GM23338 (cell line): ENCODE data around the gene MXRA8. TPM values are rescaled to one million over a fixed set of nuclear protein-coding genes. Genes with fewer than 3 reads are reported as not detected.

Experiments used
- ATAC-seq: fragments of 200-7000 bp; cut with Tn5 transposase; 3 replicates; pipeline ENCODE4 v1.9.1; 2020
- DNase-seq: peaks from one replicate; pipeline ENCODE4 v3.0.0-alpha.2; 2015; ENCODE audit warnings: low spot score
- H2AFZ ChIP-seq: fragments of 200-600 bp; sonication (generic); 2 replicates; pipeline ENCODE4 v1.8.0; 2016; ENCODE audit warnings: antibody characterized with exemption, mild to moderate bottlenecking, moderate library complexity
- H3F3A ChIP-seq: fragments of 200-600 bp; sonication (generic); replicated peaks from 2 replicates; pipeline ENCODE4 v1.8.0; 2017; ENCODE audit warnings: antibody characterized with exemption, mixed run types, low read depth
- H3K27ac ChIP-seq: fragments of 200-600 bp; sonication (generic); 2 replicates; pipeline ENCODE4 v1.6.1; 2016; ENCODE audit warnings: low read depth
- H3K27me3 ChIP-seq: fragments of 200-600 bp; sonication (generic); 2 replicates; pipeline ENCODE4 v1.8.0; 2016; ENCODE audit warnings: mild to moderate bottlenecking, mixed run types, moderate library complexity; ENCODE audit not compliant: insufficient read depth
- H3K36me3 ChIP-seq: fragments of 200-600 bp; sonication (generic); 2 replicates; pipeline ENCODE4 v1.8.0; 2016; ENCODE audit warnings: mild to moderate bottlenecking; ENCODE audit not compliant: insufficient read depth
- H3K4me1 ChIP-seq: fragments of 200-600 bp; sonication (generic); 2 replicates; pipeline ENCODE4 v1.8.0; 2016; ENCODE audit warnings: mild to moderate bottlenecking, moderate library complexity; ENCODE audit not compliant: insufficient read depth
- H3K4me2 ChIP-seq: fragments of 200-600 bp; sonication (generic); 2 replicates; pipeline ENCODE4 v1.7.1; 2017; ENCODE audit warnings: mixed run types
- H3K4me3 ChIP-seq: fragments of 200-600 bp; sonication (generic); 2 replicates; pipeline ENCODE4 v1.6.1; 2016; ENCODE audit warnings: mixed run types
- H3K79me2 ChIP-seq: fragments of 200-600 bp; sonication (generic); replicated peaks from 2 replicates; pipeline ENCODE4 v1.8.0; 2017; ENCODE audit warnings: mild to moderate bottlenecking; ENCODE audit not compliant: insufficient read depth
- H3K9me2 ChIP-seq: fragments of 200-600 bp; sonication (generic); 2 replicates; pipeline ENCODE4 v1.8.0; 2017; ENCODE audit not compliant: insufficient read depth
- H4K20me1 ChIP-seq: fragments of 200-600 bp; sonication (generic); replicated peaks from 2 replicates; pipeline ENCODE4 v1.8.0; 2017; ENCODE audit warnings: mild to moderate bottlenecking; ENCODE audit not compliant: insufficient read depth
- H3K27ac Mint-ChIP-seq: 2 replicates; pipeline ENCODE4 v1.8.0; 2020; ENCODE audit warnings: inconsistent platforms, mild to moderate bottlenecking, moderate library complexity, mixed read lengths
- H3K27me3 Mint-ChIP-seq: 3 replicates; pipeline ENCODE4 v1.8.0; 2022; ENCODE audit warnings: low read depth, mild to moderate bottlenecking, moderate library complexity, mixed read lengths, inconsistent platforms; ENCODE audit not compliant: insufficient read depth, poor library complexity
- H3K36me3 Mint-ChIP-seq: 3 replicates; pipeline ENCODE4 v1.8.0; 2021; ENCODE audit warnings: low read depth, mild to moderate bottlenecking, inconsistent platforms, moderate library complexity, mixed read lengths
- H3K4me1 Mint-ChIP-seq: 3 replicates; pipeline ENCODE4 v1.8.0; 2020; ENCODE audit warnings: mild to moderate bottlenecking, inconsistent platforms, mixed read lengths
- H3K4me3 Mint-ChIP-seq: 3 replicates; pipeline ENCODE4 v1.8.0; 2021; ENCODE audit warnings: moderate library complexity, mild to moderate bottlenecking, inconsistent platforms, mixed read lengths
- H3K9me3 Mint-ChIP-seq: 3 replicates; pipeline ENCODE4 v1.8.0; 2020; ENCODE audit warnings: moderate library complexity, mild to moderate bottlenecking, inconsistent platforms, mixed read lengths
- EZH2 ChIP-seq: fragments of 200-600 bp; sonication (generic); IDR thresholded peaks from one replicate; pipeline ENCODE4 v1.8.0; 2017; ENCODE audit warnings: antibody characterized with exemption, mild to moderate bottlenecking, low read depth; ENCODE audit not compliant: unreplicated experiment
- EZH2phosphoT487 ChIP-seq: fragments of 200-600 bp; sonication (generic); IDR thresholded peaks from one replicate; pipeline ENCODE4 v1.8.1; 2018; ENCODE audit warnings: antibody characterized with exemption; ENCODE audit not compliant: unreplicated experiment
- JUNB ChIP-seq: IDR thresholded peaks from one replicate; pipeline ENCODE4 v1.6.1; 2016; ENCODE audit warnings: antibody characterized with exemption; ENCODE audit not compliant: unreplicated experiment
- STAT1 ChIP-seq: IDR thresholded peaks from one replicate; pipeline ENCODE4 v1.6.1; 2016; ENCODE audit warnings: antibody characterized with exemption; ENCODE audit not compliant: unreplicated experiment
- ZNF114 ChIP-seq: fragments of 250-450 bp; sonication (Bioruptor Pico); IDR thresholded peaks from 2 replicates; pipeline ENCODE4 v1.5.0; 2020; ENCODE audit warnings: mild to moderate bottlenecking, moderate library complexity
- ZNF331 ChIP-seq: fragments of 250-450 bp; sonication (Bioruptor Pico); IDR thresholded peaks from 2 replicates; pipeline ENCODE4 v1.5.0; 2020; ENCODE audit warnings: low read depth, mild to moderate bottlenecking, moderate library complexity
- polyA plus RNA-seq: library from polyadenylated mRNA; unstranded; fragments of >200 nt; fragmentation: Nextera tagmentation; extraction: Ambion mirVana; gene quantifications from 2 replicates; pipeline ENCODE4 v1.2.1, GENCODE V29; 2016
- total RNA-seq: library from RNA; depleted of rRNA; stranded (reverse); fragments of >200 nt; shearing (Covaris generic); gene quantifications from 2 replicates; pipeline ENCODE4 v1.2.3, GENCODE V29; 2014
- TF ChIP-seq, protein P1 (sequence below), 2 experiments: fragments of 200-600 bp in 1 of 2; sonication (generic) in 1 of 2; conservative IDR thresholded peaks; 2 replicates each; pipeline versions ENCODE4 v1.5.1 to v1.6.1; 2016 to 2017; ENCODE audit warnings: antibody characterized with exemption in 2 of 2, low read depth in 2 of 2, mild to moderate bottlenecking in 2 of 2, moderate library complexity in 1 of 2
- TF ChIP-seq, protein P2 (sequence below): IDR thresholded peaks from 2 replicates; pipeline ENCODE4 v1.6.1; 2016; ENCODE audit warnings: antibody characterized with exemption
- TF ChIP-seq, protein P3 (sequence below): IDR thresholded peaks from one replicate; pipeline ENCODE4 v1.6.1; 2018; ENCODE audit warnings: antibody characterized with exemption; ENCODE audit not compliant: unreplicated experiment
- TF ChIP-seq, protein P4 (sequence below): fragments of 250-450 bp; sonication (Bioruptor Pico); IDR thresholded peaks from 2 replicates; pipeline ENCODE4 v1.5.0; 2020; ENCODE audit warnings: mild to moderate bottlenecking, moderate library complexity

MXRA8 gene
- total and polyA plus RNA-seq, 2 experiments from 2014 or later, result 9.1 to 17.2 TPM

DNA sequence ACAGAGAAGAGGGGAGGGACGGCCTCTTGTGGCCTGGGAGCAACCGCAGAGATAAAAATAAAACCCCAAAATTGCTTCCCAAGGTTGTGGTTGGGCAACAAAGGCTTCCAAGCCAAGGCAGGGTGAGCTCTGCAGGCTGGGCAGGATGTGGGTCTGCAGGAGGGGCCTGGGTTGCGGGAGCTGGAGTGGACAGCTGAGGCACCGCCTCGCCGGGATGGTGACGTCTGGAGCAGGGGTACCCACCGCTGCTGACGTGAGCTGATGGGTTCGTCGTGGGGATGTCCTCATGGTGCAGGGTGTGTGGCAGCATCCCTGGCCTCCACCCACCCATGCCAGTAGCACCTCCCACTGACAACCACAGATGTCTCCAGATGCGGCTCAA is 13.0 kb upstream of the MXRA8 start (continued):
- TF ChIP-seq, protein P1, sequence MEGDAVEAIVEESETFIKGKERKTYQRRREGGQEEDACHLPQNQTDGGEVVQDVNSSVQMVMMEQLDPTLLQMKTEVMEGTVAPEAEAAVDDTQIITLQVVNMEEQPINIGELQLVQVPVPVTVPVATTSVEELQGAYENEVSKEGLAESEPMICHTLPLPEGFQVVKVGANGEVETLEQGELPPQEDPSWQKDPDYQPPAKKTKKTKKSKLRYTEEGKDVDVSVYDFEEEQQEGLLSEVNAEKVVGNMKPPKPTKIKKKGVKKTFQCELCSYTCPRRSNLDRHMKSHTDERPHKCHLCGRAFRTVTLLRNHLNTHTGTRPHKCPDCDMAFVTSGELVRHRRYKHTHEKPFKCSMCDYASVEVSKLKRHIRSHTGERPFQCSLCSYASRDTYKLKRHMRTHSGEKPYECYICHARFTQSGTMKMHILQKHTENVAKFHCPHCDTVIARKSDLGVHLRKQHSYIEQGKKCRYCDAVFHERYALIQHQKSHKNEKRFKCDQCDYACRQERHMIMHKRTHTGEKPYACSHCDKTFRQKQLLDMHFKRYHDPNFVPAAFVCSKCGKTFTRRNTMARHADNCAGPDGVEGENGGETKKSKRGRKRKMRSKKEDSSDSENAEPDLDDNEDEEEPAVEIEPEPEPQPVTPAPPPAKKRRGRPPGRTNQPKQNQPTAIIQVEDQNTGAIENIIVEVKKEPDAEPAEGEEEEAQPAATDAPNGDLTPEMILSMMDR (conservative IDR thresholded peaks at IDR 0.05; ENCODE audit: low read depth in 2 of 2), result no peak
- TF ChIP-seq ZNF114 (CRISPR knock-in tag), result no peak
- TF ChIP-seq EZH2, result no peak
- TF ChIP-seq, protein P2, sequence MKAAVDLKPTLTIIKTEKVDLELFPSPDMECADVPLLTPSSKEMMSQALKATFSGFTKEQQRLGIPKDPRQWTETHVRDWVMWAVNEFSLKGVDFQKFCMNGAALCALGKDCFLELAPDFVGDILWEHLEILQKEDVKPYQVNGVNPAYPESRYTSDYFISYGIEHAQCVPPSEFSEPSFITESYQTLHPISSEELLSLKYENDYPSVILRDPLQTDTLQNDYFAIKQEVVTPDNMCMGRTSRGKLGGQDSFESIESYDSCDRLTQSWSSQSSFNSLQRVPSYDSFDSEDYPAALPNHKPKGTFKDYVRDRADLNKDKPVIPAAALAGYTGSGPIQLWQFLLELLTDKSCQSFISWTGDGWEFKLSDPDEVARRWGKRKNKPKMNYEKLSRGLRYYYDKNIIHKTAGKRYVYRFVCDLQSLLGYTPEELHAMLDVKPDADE, result no peak
- no peak for TF ChIP-seq STAT1
- TF ChIP-seq, protein P3, sequence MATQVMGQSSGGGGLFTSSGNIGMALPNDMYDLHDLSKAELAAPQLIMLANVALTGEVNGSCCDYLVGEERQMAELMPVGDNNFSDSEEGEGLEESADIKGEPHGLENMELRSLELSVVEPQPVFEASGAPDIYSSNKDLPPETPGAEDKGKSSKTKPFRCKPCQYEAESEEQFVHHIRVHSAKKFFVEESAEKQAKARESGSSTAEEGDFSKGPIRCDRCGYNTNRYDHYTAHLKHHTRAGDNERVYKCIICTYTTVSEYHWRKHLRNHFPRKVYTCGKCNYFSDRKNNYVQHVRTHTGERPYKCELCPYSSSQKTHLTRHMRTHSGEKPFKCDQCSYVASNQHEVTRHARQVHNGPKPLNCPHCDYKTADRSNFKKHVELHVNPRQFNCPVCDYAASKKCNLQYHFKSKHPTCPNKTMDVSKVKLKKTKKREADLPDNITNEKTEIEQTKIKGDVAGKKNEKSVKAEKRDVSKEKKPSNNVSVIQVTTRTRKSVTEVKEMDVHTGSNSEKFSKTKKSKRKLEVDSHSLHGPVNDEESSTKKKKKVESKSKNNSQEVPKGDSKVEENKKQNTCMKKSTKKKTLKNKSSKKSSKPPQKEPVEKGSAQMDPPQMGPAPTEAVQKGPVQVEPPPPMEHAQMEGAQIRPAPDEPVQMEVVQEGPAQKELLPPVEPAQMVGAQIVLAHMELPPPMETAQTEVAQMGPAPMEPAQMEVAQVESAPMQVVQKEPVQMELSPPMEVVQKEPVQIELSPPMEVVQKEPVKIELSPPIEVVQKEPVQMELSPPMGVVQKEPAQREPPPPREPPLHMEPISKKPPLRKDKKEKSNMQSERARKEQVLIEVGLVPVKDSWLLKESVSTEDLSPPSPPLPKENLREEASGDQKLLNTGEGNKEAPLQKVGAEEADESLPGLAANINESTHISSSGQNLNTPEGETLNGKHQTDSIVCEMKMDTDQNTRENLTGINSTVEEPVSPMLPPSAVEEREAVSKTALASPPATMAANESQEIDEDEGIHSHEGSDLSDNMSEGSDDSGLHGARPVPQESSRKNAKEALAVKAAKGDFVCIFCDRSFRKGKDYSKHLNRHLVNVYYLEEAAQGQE, result no peak

DNA sequence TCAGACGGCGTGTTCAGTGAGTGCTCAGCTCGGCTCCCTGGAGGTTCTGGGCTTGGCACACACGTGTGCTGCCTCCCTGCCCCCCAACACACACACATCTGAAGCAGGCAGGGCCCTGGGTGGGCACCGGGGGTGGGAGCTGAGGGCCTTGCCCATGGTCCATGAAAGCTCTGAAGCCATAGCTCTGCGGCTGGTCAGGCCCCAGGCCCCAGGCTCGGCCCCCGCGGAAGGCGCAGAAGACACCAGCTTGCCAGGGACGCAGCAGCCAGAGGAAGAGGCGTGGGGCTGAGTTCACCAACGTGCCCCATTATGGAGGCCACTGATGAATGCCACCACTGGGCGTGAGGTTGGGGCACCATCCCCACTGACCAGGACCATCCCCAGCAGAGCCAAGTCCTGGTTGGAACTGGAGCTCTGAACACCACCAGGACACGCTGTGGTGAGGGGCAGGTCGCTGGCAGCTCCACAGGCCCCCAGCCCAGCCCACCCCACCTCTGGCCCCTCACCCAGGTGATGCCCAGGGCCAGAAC is 12.5 kb upstream of the MXRA8 start:
- no peak for DNase-seq
- Mint-ChIP-seq H3K4me1 (peaks cover 3% of the 10 kb centered on the region; the same call in 2 of the 3 replicates), H3K36me3 (peaks cover 9% of the 10 kb centered on the region; the same call in 2 of the 3 replicates), H3K4me3 (no peak overlapping the region), H3K27me3 (peaks cover 8% of the 10 kb centered on the region), H3K27ac (no peak overlapping the region), H3K9me3 (no peaks in the 10 kb centered on the region; the same call in 1 of the 3 replicates)
- Histone ChIP-seq H2AFZ (no peak overlapping the region), H3K27me3 (no peaks in the 10 kb centered on the region), H3K9me2 (no peaks in the 10 kb centered on the region), H3K4me3 (no peak overlapping the region), H4K20me1 (peaks cover 12% of the 10 kb centered on the region), H3K27ac (no peak overlapping the region), H3K79me2 (peaks cover 21% of the 10 kb centered on the region), H3K4me2 (no peak overlapping the region), H3K36me3 (no peaks in the 10 kb centered on the region), H3K4me1 (peaks cover 4% of the 10 kb centered on the region; the same call in 1 of the 2 replicates), H3F3A (peaks cover 22% of the 10 kb centered on the region)
- no peak for ATAC-seq
- TF ChIP-seq JUNB (no peak), STAT1 (no peak), ZNF114 (CRISPR knock-in tag) (no peak), EZH2 (no peak), EZH2phosphoT487 (no peak), ZNF331 (CRISPR knock-in tag) (no peak)
- TF ChIP-seq, protein P4, sequence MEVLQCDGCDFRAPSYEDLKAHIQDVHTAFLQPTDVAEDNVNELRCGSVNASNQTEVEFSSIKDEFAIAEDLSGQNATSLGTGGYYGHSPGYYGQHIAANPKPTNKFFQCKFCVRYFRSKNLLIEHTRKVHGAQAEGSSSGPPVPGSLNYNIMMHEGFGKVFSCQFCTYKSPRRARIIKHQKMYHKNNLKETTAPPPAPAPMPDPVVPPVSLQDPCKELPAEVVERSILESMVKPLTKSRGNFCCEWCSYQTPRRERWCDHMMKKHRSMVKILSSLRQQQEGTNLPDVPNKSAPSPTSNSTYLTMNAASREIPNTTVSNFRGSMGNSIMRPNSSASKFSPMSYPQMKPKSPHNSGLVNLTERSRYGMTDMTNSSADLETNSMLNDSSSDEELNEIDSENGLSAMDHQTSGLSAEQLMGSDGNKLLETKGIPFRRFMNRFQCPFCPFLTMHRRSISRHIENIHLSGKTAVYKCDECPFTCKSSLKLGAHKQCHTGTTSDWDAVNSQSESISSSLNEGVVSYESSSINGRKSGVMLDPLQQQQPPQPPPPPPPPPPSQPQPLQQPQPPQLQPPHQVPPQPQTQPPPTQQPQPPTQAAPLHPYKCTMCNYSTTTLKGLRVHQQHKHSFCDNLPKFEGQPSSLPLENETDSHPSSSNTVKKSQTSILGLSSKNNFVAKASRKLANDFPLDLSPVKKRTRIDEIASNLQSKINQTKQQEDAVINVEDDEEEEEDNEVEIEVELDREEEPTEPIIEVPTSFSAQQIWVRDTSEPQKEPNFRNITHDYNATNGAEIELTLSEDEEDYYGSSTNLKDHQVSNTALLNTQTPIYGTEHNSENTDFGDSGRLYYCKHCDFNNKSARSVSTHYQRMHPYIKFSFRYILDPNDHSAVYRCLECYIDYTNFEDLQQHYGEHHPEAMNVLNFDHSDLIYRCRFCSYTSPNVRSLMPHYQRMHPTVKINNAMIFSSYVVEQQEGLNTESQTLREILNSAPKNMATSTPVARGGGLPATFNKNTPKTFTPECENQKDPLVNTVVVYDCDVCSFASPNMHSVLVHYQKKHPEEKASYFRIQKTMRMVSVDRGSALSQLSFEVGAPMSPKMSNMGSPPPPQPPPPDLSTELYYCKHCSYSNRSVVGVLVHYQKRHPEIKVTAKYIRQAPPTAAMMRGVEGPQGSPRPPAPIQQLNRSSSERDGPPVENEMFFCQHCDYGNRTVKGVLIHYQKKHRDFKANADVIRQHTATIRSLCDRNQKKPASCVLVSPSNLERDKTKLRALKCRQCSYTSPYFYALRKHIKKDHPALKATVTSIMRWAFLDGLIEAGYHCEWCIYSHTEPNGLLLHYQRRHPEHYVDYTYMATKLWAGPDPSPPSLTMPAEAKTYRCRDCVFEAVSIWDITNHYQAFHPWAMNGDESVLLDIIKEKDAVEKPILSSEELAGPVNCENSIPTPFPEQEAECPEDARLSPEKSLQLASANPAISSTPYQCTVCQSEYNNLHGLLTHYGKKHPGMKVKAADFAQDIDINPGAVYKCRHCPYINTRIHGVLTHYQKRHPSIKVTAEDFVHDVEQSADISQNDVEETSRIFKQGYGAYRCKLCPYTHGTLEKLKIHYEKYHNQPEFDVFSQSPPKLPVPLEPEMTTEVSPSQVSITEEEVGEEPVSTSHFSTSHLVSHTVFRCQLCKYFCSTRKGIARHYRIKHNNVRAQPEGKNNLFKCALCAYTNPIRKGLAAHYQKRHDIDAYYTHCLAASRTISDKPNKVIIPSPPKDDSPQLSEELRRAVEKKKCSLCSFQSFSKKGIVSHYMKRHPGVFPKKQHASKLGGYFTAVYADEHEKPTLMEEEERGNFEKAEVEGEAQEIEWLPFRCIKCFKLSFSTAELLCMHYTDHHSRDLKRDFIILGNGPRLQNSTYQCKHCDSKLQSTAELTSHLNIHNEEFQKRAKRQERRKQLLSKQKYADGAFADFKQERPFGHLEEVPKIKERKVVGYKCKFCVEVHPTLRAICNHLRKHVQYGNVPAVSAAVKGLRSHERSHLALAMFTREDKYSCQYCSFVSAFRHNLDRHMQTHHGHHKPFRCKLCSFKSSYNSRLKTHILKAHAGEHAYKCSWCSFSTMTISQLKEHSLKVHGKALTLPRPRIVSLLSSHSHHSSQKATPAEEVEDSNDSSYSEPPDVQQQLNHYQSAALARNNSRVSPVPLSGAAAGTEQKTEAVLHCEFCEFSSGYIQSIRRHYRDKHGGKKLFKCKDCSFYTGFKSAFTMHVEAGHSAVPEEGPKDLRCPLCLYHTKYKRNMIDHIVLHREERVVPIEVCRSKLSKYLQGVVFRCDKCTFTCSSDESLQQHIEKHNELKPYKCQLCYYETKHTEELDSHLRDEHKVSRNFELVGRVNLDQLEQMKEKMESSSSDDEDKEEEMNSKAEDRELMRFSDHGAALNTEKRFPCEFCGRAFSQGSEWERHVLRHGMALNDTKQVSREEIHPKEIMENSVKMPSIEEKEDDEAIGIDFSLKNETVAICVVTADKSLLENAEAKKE (CRISPR knock-in tag), result no peak
